Astrocyte of the cerebellum (primary cell): ENCODE results near the gene SRSF7.
"Not testable (repeated sequence)": the region's sequence is repeated elsewhere in the genome, so short reads cannot be mapped to it uniquely, and the experiment has no call there.

Experiments used
- DNase-seq: peaks from one replicate; pipeline ENCODE4 v3.0.0-alpha.2; 2011; ENCODE audit warnings: low read depth
- H3K4me3 ChIP-seq: 2 replicates; pipeline ENCODE4 v1.5.1; 2011; ENCODE audit warnings: mild to moderate bottlenecking, low read depth, low read length, moderate library complexity
- CTCF ChIP-seq: IDR thresholded peaks from 2 replicates; pipeline ENCODE4 v1.5.1; 2012; ENCODE audit warnings: low read length, low read depth, moderate library complexity, mild to moderate bottlenecking; ENCODE audit errors: missing control alignments
- in situ Hi-C: cut with HindIII; loops from 2 replicates; pipeline ENCODE4 v1.10.0; 2017; ENCODE audit warnings: low sequenced_read_pairs

Gene SRSF7

GRCh38 chr2:38704664-38705063, 46.5 kb downstream of the SRSF7 start:
- in situ Hi-C loops: no loop called here
- TF ChIP-seq CTCF: no peak
- no peak for DNase-seq
- no peak overlapping the region for H3K4me3 ChIP-seq

GRCh38 chr2:38703336-38703735, 47.8 kb downstream of the SRSF7 start:
- in situ Hi-C loops, DNase-seq: not testable (repeated sequence)

GRCh38 chr2:38702413-38702812, 48.7 kb downstream of the SRSF7 start:
- DNase-seq: peak; percentile 68
- no peak for TF ChIP-seq CTCF
- no peak overlapping the region for H3K4me3 ChIP-seq
- in situ Hi-C loops: no loop called here

More at GRCh38 chr2:38703336-38703735, 47.8 kb downstream of the SRSF7 start:
- not testable (repeated sequence) for H3K4me3 ChIP-seq

- no peak for TF ChIP-seq CTCF
- no peak for DNase-seq
- H3K4me3 ChIP-seq: no peak overlapping the region
Measured at GRCh38 chr2:38701542-38701941, 49.6 kb downstream of the SRSF7 start.

GRCh38 chr2:38700881-38701458, 50.2 kb downstream of the SRSF7 start:
- TF ChIP-seq CTCF: no peak
- in situ Hi-C loops: no loop called here
- no peak overlapping the region for H3K4me3 ChIP-seq
- no peak for DNase-seq

More at GRCh38 chr2:38701542-38701941, 49.6 kb downstream of the SRSF7 start:
- in situ Hi-C loops: no loop called here

GRCh38 chr2:38700113-38700785, 50.9 kb downstream of the SRSF7 start:
- in situ Hi-C loops: no loop called here
- no peak for DNase-seq
- TF ChIP-seq CTCF: no peak
- no peak overlapping the region for H3K4me3 ChIP-seq

GRCh38 chr2:38698467-38699003, 52.6 kb downstream of the SRSF7 start:
- in situ Hi-C loops: no loop called here
- no peak overlapping the region for H3K4me3 ChIP-seq
- no peak for TF ChIP-seq CTCF
- DNase-seq: no peak
